Brain pericyte (primary cell): ENCODE data around the gene AQP3.
"Not testable (repeated sequence)": the region's sequence is repeated elsewhere in the genome, so short reads cannot be mapped to it uniquely, and the experiment has no call there.

Experiments used
- DNase-seq: peaks from one replicate; pipeline ENCODE4 v3.0.0-alpha.2; 2012; ENCODE audit warnings: low read depth, low spot score

Gene AQP3

GRCh38 chr9:33465096-33465495 lies 17.7 kb upstream of the AQP3 start:
- DNase-seq: no peak

GRCh38 chr9:33464045-33464636 lies 16.7 kb upstream of the AQP3 start:
- DNase-seq: no peak

- no peak for DNase-seq
Observed at GRCh38 chr9:33463151-33463550, 15.8 kb upstream of the AQP3 start.

DNA sequence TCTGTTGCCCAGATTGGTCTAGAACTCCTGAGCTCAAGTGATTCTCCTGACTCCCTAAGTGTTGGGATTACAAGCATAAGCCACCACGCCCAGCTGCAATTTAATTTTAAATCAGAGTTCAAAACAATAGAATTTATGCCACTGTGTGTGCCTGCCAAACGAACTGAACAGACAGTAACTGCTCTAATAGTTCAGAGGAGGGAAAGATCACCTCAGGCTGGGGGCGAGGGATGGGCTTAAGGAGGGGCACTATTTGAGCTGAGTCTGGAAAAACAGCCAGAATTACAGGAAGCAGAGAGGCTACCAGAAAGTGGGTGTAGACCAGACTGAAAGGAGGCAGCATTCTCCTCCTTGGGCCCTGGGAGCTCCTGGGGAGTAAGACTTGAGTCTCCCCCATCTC lies 14.1 kb upstream of the AQP3 start:
- DNase-seq: no peak

DNA sequence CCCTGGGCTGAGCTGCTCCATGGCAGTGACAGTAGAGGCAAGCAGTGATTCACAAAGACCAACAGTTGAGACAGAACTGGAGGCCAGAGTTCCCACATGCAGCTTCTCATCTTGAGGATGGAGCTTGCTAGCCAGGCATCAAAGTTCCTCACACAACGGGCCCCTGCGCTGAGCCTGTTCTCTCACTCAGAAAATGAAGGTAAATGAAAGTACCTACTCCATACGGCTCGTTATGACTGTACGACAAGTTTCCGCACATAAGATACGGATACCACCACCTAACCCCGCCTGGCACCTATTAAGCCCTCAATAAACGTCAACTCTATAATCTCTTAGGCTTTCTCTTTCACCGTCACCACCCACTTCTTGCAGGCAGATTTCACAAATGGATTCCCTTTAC lies 13.5 kb upstream of the AQP3 start:
- DNase-seq: no peak

DNA sequence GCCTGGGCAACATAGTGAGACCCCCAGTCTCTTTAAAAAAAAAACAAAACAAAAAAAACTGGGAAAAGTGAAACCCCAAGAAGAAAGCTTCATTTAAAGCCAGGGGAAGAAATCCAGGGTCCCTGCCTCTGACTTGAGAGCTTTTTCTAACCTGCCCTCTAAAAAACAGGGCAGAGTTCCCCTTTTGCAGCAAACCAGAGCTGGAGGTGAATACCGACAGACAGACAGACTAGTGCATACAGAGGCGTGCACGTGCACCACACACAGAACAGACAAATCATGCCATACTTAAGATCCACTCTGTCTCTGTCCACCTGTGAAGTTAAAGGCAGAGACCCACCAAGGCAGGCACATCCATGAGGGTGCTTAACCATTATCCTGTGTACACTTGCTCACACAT lies 11.7 kb upstream of the AQP3 start:
- DNase-seq: no peak

- DNase-seq: no peak
Observed at GRCh38 chr9:33458444-33458843, 11.1 kb upstream of the AQP3 start.

GRCh38 chr9:33455945-33456344 lies 8.6 kb upstream of the AQP3 start:
- DNase-seq: no peak

DNA sequence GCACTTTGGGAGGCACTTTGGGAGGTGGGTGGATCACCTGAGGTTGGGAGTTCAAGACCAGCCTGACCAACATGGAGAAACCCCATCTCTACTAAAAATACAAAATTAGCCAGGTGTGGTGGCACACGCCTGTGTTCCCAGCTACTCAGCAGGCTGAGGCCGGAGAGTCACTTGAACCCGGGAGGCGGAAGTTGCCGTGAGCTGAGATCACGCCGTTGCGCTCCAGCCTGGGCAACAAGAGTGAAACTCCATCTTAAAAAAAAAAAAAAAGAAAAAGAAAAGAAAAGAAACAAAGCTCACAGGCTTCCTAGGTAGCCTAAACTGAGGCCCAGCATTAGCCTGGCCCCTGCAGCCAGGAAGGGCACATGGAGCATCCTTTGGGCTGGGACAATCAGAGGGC lies 8.1 kb upstream of the AQP3 start:
- DNase-seq: not testable (repeated sequence)

GRCh38 chr9:33454661-33455026 lies 7.3 kb upstream of the AQP3 start:
- not testable (repeated sequence) for DNase-seq

GRCh38 chr9:33453999-33454660 lies 6.7 kb upstream of the AQP3 start:
- DNase-seq: no peak

- no peak for DNase-seq
Observed at GRCh38 chr9:33453286-33453860, 6.0 kb upstream of the AQP3 start.

DNA sequence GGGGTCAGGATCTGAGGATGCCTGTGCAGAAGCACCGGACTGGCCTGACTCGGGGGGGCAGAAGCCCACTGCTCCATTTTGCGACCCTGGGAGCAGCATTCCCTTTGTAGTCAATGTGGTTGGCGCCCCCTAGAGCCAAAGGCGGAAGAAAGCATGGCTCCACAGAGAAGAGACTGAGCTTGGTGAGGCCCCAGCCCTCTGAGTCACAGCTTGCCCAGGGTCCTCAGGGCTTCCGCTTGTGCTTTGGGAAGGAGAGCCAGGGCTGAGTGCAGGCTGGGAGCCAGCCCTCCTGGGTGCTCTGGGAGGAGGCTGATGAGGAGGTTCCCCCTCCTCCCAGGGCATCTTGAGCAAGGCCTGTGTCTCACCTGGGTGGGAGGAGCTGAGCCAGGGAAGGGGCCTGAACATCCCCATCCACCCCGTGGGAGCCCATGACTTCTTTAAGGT lies 5.5 kb upstream of the AQP3 start:
- peak; percentile 30 for DNase-seq

DNA sequence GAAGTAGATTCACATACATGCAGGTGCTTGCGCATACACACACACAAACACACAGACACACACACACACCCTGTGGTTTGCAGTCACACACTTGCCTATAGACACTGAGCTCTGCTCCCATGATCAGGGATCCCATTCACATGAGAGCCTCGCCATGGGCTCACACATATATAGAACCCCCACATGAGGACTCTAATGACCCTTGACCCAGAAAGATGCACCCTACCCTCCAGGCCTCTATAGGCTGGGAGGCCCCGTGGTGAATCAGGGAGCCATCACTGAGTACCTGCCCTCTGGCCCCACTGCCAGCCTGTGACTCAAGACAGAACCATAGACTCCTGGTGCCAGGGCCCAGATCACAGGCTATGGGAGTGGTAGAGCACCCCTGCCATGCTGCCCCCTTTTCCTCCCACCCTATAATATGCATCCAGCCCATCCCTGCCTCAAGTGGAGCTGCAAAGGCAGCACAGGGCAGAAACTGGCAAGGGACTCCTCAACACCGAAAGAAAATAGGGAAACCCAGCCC lies 3.3 kb upstream of the AQP3 start:
- DNase-seq: no peak

GRCh38 chr9:33449715-33450114 lies 2.3 kb upstream of the AQP3 start:
- DNase-seq: no peak

- no peak for DNase-seq
Observed at GRCh38 chr9:33447799-33448553, 583 bp upstream of the AQP3 start.

DNA sequence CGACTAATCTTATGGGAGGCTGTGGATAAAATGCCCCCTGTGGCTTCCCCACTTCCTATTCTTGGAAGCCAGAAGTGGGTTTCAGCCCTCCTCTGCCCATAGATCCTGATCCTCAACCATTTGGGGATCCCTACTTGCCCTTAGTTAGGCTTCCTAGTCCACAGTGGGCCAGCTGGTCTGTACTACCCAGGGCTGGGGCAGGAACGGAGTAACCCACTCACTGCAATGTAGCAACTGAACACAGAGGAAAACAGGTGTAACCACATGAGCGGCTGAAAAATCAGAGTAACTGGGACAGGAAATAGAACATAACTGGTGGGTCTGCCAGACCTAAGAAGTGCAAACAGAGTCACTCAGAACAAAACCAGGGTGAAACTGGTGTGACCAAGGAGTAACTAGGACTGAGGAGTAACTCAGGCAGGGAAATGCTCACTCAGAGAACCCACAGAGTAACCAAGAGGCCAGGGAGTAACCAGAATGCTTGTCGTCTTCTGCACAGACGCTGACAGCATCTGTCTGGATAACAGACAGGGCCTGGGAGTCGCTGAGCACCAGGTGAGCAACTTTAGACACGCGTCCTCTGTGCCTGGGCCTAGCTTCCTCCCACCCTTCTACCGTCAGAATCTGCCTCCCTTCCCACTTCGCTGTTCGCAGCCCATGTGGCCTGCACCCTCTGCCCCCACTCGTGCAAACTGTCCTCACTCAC lies 1.0 kb downstream of the AQP3 start:
- DNase-seq: no peak

GRCh38 chr9:33445389-33446239 lies 1.8 kb downstream of the AQP3 start:
- no peak for DNase-seq

DNA sequence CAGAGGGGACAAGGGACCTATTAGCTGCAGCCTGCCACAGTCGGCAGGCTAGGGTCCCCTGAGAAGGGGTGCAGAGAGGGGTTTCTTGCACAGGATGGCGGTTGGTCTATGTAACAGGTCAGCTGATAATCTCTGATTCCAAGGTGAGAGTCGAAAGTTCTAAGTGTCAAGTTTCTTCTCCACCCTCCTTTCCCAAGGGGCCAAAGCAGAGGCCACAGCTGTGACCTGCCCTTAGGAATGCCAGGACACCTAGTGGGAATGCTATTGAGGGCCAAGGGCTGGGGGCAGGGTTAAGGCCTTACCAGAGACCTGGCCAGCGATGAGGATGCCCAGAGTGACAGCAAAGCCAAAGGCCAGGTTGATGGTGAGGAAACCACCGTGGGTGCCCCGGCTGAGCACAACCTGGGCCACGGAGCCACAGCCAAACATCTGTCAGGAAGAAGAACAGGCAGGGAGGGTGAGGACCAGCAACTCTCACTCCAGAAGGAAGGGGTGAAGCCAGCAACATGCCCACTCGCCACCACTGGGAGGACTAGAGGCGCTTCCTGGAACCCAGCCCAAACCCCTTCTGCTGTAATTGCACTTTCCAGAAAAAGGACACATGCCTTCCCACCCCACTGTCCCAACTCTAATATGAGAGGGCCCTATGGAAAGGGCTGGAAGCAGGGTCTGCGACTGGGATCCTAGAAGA lies 3.8 kb downstream of the AQP3 start:
- no peak for DNase-seq

GRCh38 chr9:33443047-33443446 lies 4.3 kb downstream of the AQP3 start:
- DNase-seq: no peak
